Measurements from ENCODE around the gene SOCS3.

SOCS3 gene

DNA sequence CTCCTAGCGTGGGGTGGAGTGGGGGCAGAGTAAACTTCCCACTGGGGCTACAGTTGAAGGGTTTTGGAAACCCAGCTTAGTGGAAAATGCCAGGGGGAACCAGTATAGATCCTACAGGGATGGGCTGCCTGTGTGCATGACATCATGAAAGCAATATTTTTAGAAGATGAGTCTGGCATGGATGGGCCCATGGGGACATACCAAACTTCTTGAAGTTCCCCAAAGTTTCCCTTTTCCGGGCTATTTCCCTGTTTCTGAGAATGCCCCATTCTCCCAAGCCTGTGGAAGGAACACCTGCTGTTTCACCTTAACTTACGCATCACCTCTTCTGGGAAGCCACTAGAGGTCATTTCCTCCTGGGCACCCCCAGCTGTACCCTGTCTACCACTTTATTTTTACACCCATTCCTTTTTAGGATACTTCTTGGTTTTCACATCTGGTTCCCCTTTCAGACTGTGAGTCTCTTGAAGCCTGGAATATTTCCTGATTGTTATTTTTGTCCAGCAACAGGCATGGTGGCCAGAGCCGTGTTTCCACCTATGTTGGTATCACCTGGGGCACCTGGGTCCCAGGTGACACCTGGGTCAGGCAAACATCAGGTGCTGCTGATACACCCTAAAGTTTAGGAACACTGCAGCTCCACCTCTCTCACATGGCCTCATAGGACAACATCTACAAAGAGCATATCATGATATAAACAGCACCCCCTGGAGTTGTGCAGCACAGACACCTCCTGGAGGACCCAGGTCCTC, 9.8 kb downstream of the SOCS3 start (continued):
- TF ChIP-seq, protein P1, sequence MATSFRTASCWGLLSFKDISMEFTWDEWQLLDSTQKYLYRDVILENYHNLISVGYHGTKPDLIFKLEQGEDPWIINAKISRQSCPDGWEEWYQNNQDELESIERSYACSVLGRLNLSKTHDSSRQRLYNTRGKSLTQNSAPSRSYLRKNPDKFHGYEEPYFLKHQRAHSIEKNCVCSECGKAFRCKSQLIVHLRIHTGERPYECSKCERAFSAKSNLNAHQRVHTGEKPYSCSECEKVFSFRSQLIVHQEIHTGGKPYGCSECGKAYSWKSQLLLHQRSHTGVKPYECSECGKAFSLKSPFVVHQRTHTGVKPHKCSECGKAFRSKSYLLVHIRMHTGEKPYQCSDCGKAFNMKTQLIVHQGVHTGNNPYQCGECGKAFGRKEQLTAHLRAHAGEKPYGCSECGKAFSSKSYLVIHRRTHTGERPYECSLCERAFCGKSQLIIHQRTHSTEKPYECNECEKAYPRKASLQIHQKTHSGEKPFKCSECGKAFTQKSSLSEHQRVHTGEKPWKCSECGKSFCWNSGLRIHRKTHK (tag by site-specific recombination; IDR thresholded peaks at IDR 0.05) = no peak
- no peak for TF ChIP-seq ZNF157 (tag by site-specific recombination; IDR thresholded peaks at IDR 0.05)
- TF ChIP-seq ZNF133 (tag by site-specific recombination; IDR thresholded peaks at IDR 0.05) = no peak
- TF ChIP-seq, protein P2, sequence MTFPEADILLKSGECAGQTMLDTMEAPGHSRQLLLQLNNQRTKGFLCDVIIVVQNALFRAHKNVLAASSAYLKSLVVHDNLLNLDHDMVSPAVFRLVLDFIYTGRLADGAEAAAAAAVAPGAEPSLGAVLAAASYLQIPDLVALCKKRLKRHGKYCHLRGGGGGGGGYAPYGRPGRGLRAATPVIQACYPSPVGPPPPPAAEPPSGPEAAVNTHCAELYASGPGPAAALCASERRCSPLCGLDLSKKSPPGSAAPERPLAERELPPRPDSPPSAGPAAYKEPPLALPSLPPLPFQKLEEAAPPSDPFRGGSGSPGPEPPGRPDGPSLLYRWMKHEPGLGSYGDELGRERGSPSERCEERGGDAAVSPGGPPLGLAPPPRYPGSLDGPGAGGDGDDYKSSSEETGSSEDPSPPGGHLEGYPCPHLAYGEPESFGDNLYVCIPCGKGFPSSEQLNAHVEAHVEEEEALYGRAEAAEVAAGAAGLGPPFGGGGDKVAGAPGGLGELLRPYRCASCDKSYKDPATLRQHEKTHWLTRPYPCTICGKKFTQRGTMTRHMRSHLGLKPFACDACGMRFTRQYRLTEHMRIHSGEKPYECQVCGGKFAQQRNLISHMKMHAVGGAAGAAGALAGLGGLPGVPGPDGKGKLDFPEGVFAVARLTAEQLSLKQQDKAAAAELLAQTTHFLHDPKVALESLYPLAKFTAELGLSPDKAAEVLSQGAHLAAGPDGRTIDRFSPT (tag by site-specific recombination; IDR thresholded peaks at IDR 0.05) = no peak
- no peak for TF ChIP-seq ZNF449 (tag by site-specific recombination; IDR thresholded peaks at IDR 0.05)
- no peak for TF ChIP-seq ZNF830 (tag by site-specific recombination; IDR thresholded peaks at IDR 0.05; ENCODE audit: low read depth)
- TF ChIP-seq ZFP41 (tag by site-specific recombination; IDR thresholded peaks at IDR 0.05; ENCODE audit: borderline replicate concordance) = no peak
- TF ChIP-seq ZNF335 (tag by site-specific recombination; conservative IDR thresholded peaks at IDR 0.05) = 0 out of 2 replicates have a peak, but pooled peaks have one; percentile 16
- TF ChIP-seq, protein P3, sequence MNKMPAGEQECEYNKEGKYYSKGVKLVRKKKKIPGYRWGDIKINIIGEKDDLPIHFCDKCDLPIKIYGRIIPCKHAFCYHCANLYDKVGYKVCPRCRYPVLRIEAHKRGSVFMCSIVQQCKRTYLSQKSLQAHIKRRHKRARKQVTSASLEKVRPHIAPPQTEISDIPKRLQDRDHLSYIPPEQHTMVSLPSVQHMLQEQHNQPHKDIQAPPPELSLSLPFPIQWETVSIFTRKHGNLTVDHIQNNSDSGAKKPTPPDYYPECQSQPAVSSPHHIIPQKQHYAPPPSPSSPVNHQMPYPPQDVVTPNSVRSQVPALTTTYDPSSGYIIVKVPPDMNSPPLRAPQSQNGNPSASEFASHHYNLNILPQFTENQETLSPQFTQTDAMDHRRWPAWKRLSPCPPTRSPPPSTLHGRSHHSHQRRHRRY (tag by site-specific recombination; IDR thresholded peaks at IDR 0.05) = no peak
- TF ChIP-seq MYNN (tag by site-specific recombination; IDR thresholded peaks at IDR 0.05; ENCODE audit: borderline replicate concordance) = no peak
- TF ChIP-seq, protein P4, sequence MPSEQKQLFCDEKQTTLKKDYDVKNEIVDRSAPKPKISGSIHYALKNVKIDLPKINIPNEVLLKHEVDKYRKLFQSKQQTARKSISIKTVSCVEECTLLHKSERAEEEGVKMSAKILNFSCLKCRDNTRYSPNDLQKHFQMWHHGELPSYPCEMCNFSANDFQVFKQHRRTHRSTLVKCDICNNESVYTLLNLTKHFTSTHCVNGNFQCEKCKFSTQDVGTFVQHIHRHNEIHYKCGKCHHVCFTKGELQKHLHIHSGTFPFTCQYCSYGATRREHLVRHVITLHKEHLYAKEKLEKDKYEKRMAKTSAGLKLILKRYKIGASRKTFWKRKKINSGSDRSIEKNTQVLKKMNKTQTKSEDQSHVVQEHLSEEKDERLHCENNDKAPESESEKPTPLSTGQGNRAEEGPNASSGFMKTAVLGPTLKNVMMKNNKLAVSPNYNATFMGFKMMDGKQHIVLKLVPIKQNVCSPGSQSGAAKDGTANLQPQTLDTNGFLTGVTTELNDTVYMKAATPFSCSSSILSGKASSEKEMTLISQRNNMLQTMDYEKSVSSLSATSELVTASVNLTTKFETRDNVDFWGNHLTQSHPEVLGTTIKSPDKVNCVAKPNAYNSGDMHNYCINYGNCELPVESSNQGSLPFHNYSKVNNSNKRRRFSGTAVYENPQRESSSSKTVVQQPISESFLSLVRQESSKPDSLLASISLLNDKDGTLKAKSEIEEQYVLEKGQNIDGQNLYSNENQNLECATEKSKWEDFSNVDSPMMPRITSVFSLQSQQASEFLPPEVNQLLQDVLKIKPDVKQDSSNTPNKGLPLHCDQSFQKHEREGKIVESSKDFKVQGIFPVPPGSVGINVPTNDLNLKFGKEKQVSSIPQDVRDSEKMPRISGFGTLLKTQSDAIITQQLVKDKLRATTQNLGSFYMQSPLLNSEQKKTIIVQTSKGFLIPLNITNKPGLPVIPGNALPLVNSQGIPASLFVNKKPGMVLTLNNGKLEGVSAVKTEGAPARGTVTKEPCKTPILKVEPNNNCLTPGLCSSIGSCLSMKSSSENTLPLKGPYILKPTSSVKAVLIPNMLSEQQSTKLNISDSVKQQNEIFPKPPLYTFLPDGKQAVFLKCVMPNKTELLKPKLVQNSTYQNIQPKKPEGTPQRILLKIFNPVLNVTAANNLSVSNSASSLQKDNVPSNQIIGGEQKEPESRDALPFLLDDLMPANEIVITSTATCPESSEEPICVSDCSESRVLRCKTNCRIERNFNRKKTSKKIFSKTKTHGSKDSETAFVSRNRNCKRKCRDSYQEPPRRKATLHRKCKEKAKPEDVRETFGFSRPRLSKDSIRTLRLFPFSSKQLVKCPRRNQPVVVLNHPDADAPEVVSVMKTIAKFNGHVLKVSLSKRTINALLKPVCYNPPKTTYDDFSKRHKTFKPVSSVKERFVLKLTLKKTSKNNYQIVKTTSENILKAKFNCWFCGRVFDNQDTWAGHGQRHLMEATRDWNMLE (tag by site-specific recombination; conservative IDR thresholded peaks at IDR 0.05; ENCODE audit: low read depth) = no peak
- TF ChIP-seq, protein P5, sequence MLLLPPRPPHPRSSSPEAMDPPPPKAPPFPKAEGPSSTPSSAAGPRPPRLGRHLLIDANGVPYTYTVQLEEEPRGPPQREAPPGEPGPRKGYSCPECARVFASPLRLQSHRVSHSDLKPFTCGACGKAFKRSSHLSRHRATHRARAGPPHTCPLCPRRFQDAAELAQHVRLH (tag by site-specific recombination; IDR thresholded peaks at IDR 0.05) = no peak; the same call in 1 of the 2 replicates
- TF ChIP-seq ZBTB20 (tag by site-specific recombination; IDR thresholded peaks at IDR 0.05) = no peak
- TF ChIP-seq ZBTB7A (tag by site-specific recombination; IDR thresholded peaks at IDR 0.05; ENCODE audit: low read depth) = no peak
- TF ChIP-seq, protein P6, sequence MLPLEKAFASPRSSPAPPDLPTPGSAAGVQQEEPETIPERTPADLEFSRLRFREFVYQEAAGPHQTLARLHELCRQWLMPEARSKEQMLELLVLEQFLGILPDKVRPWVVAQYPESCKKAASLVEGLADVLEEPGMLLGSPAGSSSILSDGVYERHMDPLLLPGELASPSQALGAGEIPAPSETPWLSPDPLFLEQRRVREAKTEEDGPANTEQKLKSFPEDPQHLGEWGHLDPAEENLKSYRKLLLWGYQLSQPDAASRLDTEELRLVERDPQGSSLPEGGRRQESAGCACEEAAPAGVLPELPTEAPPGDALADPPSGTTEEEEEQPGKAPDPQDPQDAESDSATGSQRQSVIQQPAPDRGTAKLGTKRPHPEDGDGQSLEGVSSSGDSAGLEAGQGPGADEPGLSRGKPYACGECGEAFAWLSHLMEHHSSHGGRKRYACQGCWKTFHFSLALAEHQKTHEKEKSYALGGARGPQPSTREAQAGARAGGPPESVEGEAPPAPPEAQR (tag by site-specific recombination; IDR thresholded peaks at IDR 0.05) = no peak
- TF ChIP-seq BCL11B (tag by site-specific recombination; IDR thresholded peaks at IDR 0.05; ENCODE audit: low read depth) = no peak
- TF ChIP-seq ZNF660 (tag by site-specific recombination; IDR thresholded peaks at IDR 0.05) = 0 out of 2 replicates have a peak, but pooled peaks have one; percentile 13
- TF ChIP-seq SCRT2 (tag by site-specific recombination; IDR thresholded peaks at IDR 0.05) = no peak
- TF ChIP-seq WT1 (tag by site-specific recombination; IDR thresholded peaks at IDR 0.05) = no peak
- TF ChIP-seq ZNF341 (tag by site-specific recombination; IDR thresholded peaks at IDR 0.05; ENCODE audit: low read depth) = no peak
- TF ChIP-seq ZBTB44 (tag by site-specific recombination; IDR thresholded peaks at IDR 0.05) = no peak
